K562 (cell line): ENCODE results near the gene SH3BGRL3. TPM values are rescaled to one million over a fixed set of nuclear protein-coding genes. Genes with fewer than 3 reads are reported as not detected.
A peak's percentile ranks its signal among the peaks of the same experiment; 100 is the strongest.

ENCODE experiments used
- BRD4 ChIP-seq: fragments of 200-600 bp; sonication (generic); IDR thresholded peaks from 2 replicates; pipeline ENCODE4 v1.6.1; 2017; ENCODE audit warnings: inconsistent platforms
- CHCHD3 ChIP-seq: fragments of 250-450 bp; sonication (Bioruptor Pico); IDR thresholded peaks from 2 replicates; pipeline ENCODE4 v2.1.2; 2022; ENCODE audit warnings: mild to moderate bottlenecking
- ELF4 ChIP-seq: fragments of 450-650 bp; formaldehyde crosslinking; IDR thresholded peaks from 2 replicates; pipeline ENCODE4 v1.4.0; 2022; ENCODE audit warnings: missing genetic modification characterization
- FOXK2 ChIP-seq, 2 experiments: fragments of 450-650 bp; IDR thresholded peaks in 1 of 2; conservative IDR thresholded peaks in 1 of 2; 2 replicates each; pipeline ENCODE4 v1.6.1; 2016; ENCODE audit warnings: low read depth in 2 of 2, mild to moderate bottlenecking in 1 of 2
- HOMEZ ChIP-seq: fragments of 250-450 bp; sonication (Bioruptor Pico); IDR thresholded peaks from 2 replicates; pipeline ENCODE4 v1.4.0; 2020; ENCODE audit warnings: mild to moderate bottlenecking, moderate library complexity
- HOXB6 ChIP-seq: fragments of 250-450 bp; sonication (Bioruptor Pico); IDR thresholded peaks from 2 replicates; pipeline ENCODE4 v1.5.1; 2022; ENCODE audit warnings: mild to moderate bottlenecking, borderline replicate concordance
- KDM1A ChIP-seq, 2 experiments: fragments of 450-650 bp; IDR thresholded peaks; 2 replicates each; pipeline ENCODE4 v1.6.1; 2016; ENCODE audit warnings: mild to moderate bottlenecking in 2 of 2
- LCOR ChIP-seq: sonication (generic); formaldehyde crosslinking; IDR thresholded peaks from 2 replicates; pipeline ENCODE4 v1.8.0; 2022; ENCODE audit warnings: mild to moderate bottlenecking, missing genetic modification reagents
- NFE2L1 ChIP-seq: fragments of 450-650 bp; IDR thresholded peaks from 2 replicates; pipeline ENCODE4 v1.6.1; 2016; ENCODE audit warnings: missing genetic modification characterization, low read depth, mild to moderate bottlenecking, missing compliant biosample characterization, moderate library complexity, borderline replicate concordance
- NR0B1 ChIP-seq: fragments of 450-650 bp; IDR thresholded peaks from one replicate; pipeline ENCODE4 v1.6.1; 2018; ENCODE audit warnings: mild to moderate bottlenecking, moderate library complexity; ENCODE audit not compliant: partially characterized antibody
- OTX1 ChIP-seq: fragments of 450-650 bp; formaldehyde crosslinking; IDR thresholded peaks from 2 replicates; pipeline ENCODE4 v1.4.0; 2022; ENCODE audit warnings: mild to moderate bottlenecking
- PHF21A ChIP-seq: fragments of 450-650 bp; IDR thresholded peaks from 2 replicates; pipeline ENCODE4 v1.6.1; 2017; ENCODE audit warnings: low read depth, borderline replicate concordance
- RBBP5 ChIP-seq: fragments of 200-600 bp; sonication (generic); IDR thresholded peaks from 2 replicates; pipeline ENCODE4 v1.6.1; 2012; ENCODE audit warnings: borderline replicate concordance, mild to moderate bottlenecking, low read length, control low read depth, inconsistent platforms; ENCODE audit not compliant: insufficient read depth, poor library complexity, severe bottlenecking
- SFPQ ChIP-seq: fragments of 200-400 bp; formaldehyde crosslinking; IDR thresholded peaks from 2 replicates; pipeline ENCODE4 v1.6.1; 2017; ENCODE audit warnings: mild to moderate bottlenecking, low read depth, low read length, moderate library complexity
- SIX5 ChIP-seq, 2 experiments: IDR thresholded peaks; 2 replicates each; pipeline ENCODE4 v1.6.1; 2011; ENCODE audit warnings: low read length in 2 of 2, borderline replicate concordance in 1 of 2, low read depth in 1 of 2, mild to moderate bottlenecking in 1 of 2, moderate library complexity in 1 of 2; ENCODE audit not compliant: insufficient read depth in 1 of 2
- SRSF1 ChIP-seq: fragments of 200-400 bp; formaldehyde crosslinking; IDR thresholded peaks from 2 replicates; pipeline ENCODE4 v1.6.1; 2017; ENCODE audit warnings: mild to moderate bottlenecking, low read depth, low read length, moderate library complexity
- TCF7L2 ChIP-seq: fragments of 150-350 bp; IDR thresholded peaks from 2 replicates; pipeline ENCODE4 v1.6.1; 2016; ENCODE audit warnings: low read depth, mild to moderate bottlenecking, low read length, moderate library complexity
- U2AF2 ChIP-seq: fragments of 200-400 bp; formaldehyde crosslinking; optimal IDR thresholded peaks from 2 replicates; pipeline ENCODE3; 2017; ENCODE audit warnings: low read depth, mild to moderate bottlenecking, low read length
- ZEB2 ChIP-seq: fragments of 450-650 bp; IDR thresholded peaks from 2 replicates; pipeline ENCODE4 v1.6.1; 2016
- ZFP1 ChIP-seq: fragments of 450-650 bp; formaldehyde crosslinking; IDR thresholded peaks from 2 replicates; pipeline ENCODE4 v1.4.0; 2020; ENCODE audit warnings: mild to moderate bottlenecking, mixed read lengths
- ZFX ChIP-seq: sonication (generic); formaldehyde crosslinking; IDR thresholded peaks from 2 replicates; pipeline ENCODE4 v1.8.0; 2022; ENCODE audit warnings: mild to moderate bottlenecking, missing genetic modification reagents, moderate library complexity
- ZSCAN29 ChIP-seq: fragments of 450-650 bp; IDR thresholded peaks from 2 replicates; pipeline ENCODE4 v1.6.1; 2017
- ZSCAN32 ChIP-seq: fragments of 450-650 bp; formaldehyde crosslinking; IDR thresholded peaks from 2 replicates; pipeline ENCODE4 v1.4.0; 2020; ENCODE audit warnings: mild to moderate bottlenecking, moderate library complexity
- polyA plus RNA-seq, 8 experiments: library from polyadenylated mRNA; depleted of rRNA in 4 of 8; stranded (reverse) in 5 of 8; unstranded in 3 of 8; fragments of >200 nt; fragmentation: Nextera tagmentation in 2 of 8; fragmentation: Illumina TruSeq in 1 of 8; extraction: Ambion mirVana in 2 of 8; extraction: Trizol in 1 of 8; gene quantifications; 2 replicates each; pipeline versions ENCODE4 v1.2.1 to v1.2.3, GENCODE V29; 2011 to 2014; ENCODE audit warnings: inconsistent platforms in 1 of 8, missing spikeins in 1 of 8
- total RNA-seq, 7 experiments: library from RNA; depleted of rRNA in 6 of 7; stranded (reverse); fragments of >200 nt in 6 of 7; fragmentation: Illumina TruSeq in 2 of 7; extraction: Trizol in 2 of 7; gene quantifications; 2 replicates each; pipeline versions ENCODE4 v1.2.1 to v1.2.3, GENCODE V29; 2011 to 2021; ENCODE audit warnings: low replicate concordance in 1 of 7

Gene SH3BGRL3
- total and polyA plus RNA-seq, 9 of the 15 experiments (the other 6 are each of a cell fraction or from before 2014, with no cell fraction given), result 30.3 to 140 (median 54.2) TPM

GRCh38 chr1:26233903-26234643, 45.8 kb upstream of the SH3BGRL3 start, which contains the start of gene CEP85 (continued):
- TF ChIP-seq NR0B1 (no peak), CHCHD3 (CRISPR knock-in tag) (no peak), ZSCAN32 (peak; percentile 26; the same call in 1 of the 2 replicates), LCOR (no peak; the same call in 1 of the 2 replicates), HOMEZ (CRISPR knock-in tag) (peak; percentile 82; the same call in 1 of the 2 replicates), HOXB6 (CRISPR knock-in tag) (no peak), OTX1 (CRISPR knock-in tag) (peak; percentile 89), RBBP5 (peak; percentile 85), ZFX (CRISPR knock-in tag) (peak; percentile 95), SIX5 (IDR thresholded peaks at IDR 0.05; ENCODE audit: borderline replicate concordance in 1 of 2, insufficient read depth in 1 of 2, low read depth in 1 of 2, low read length in 2 of 2) (no peak), FOXK2 (conservative IDR thresholded peaks at IDR 0.05 in 1 of 2, IDR thresholded peaks at IDR 0.05 in 1 of 2; ENCODE audit: low read depth in 2 of 2) (no peak), SFPQ (no peak), KDM1A (IDR thresholded peaks at IDR 0.05) (no peak), U2AF2 (no peak), ZSCAN29 (0 out of 2 replicates have a peak, but pooled peaks have one; percentile 63), TCF7L2 (no peak), ZFP1 (CRISPR knock-in tag) (no peak), SRSF1 (no peak), BRD4 (no peak), ZEB2 (no peak; the same call in 1 of the 2 replicates), PHF21A (no peak; the same call in 1 of the 2 replicates), ELF4 (peak; percentile 74; the same call in 1 of the 2 replicates), NFE2L1 (no peak)
